HG03139 (cell line): Measurements from ENCODE around the gene ARFGAP1.

Experiments
- ATAC-seq: cut with Tn5 transposase; IDR thresholded peaks from one replicate; pipeline ENCODE4 v1.9.1; 2021; ENCODE audit not compliant: unreplicated experiment

Gene ARFGAP1

DNA sequence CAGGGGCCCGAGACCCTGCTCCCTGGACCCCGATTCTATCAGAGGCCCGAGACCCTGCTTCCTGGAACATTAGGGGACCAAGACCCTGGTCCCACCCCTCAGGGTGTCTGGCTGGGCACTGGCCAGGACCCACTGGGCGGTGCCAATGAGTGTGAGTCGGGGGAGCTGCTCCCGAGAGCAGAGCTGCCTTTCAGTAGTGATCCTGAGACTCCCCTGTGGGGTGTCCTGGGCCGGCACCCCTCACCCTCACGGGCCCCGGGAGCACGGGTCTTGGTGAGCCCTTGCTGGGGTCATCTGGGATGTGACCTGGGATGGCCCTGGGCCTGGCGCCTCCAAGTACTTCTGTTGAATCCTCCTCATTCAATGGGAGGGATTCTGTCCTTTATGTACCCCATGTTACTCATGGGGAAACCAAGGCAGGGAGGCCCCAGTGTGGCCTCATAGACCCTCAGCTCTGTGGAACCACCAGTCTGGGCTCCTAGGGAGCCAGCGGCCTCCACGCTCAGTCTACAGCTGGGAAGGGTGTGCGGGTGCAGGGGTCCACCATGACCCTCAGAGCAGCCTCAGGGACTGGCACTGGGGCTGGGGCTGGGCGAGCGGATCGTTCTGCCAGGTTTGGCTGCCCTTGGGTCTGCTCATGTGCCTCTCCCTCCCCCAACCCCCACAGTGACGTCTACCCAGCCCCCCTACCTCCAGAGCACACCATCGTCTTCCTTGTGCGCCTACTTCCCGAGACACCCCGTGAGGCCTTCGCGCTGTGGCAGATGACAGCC, 46.0 kb downstream of the ARFGAP1 start:
- ATAC-seq = no peak

DNA sequence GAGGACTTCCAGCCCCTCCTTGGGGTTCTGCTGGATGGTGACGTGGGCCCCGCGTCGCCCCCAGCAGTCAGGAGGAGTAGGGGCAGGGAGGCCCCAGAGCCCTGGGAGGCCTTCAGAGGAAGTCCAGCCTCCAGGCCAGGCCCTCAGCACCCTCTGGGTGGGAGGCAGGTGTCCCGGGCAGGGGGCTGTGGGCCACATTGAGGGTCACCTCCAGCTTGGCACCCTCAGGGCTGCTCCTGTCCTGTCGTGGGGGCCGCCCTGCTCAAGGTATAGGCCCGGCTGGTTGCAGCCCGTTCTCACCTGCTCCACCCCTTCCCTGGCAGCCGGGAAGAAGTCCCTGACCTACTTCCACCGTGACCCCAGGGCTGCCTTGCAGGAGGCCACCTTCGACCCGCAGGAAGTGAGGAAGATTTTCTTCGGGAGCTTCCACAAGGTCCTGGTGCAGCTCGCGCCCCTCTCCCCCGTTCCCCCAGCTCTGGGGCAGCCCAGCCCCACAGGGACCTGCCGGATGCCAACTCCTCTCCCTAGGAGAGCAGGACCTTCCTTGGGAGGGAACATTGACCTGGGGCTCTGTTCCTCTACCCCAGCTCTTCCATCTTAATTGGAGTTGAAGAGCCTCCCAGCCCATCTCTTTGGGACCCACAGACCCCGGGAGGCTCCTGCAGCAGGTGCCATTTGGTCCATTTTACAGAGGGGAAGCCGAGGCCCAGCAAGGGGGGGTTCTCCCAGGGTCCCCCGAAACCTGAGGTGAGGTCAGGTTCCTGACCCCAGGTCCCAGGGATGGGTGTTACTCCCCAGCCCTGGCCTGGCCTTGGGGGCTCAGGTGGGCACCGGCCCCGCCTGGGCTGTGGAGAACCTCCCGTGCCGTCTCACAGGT, 46.8 kb downstream of the ARFGAP1 start:
- no peak for ATAC-seq

DNA sequence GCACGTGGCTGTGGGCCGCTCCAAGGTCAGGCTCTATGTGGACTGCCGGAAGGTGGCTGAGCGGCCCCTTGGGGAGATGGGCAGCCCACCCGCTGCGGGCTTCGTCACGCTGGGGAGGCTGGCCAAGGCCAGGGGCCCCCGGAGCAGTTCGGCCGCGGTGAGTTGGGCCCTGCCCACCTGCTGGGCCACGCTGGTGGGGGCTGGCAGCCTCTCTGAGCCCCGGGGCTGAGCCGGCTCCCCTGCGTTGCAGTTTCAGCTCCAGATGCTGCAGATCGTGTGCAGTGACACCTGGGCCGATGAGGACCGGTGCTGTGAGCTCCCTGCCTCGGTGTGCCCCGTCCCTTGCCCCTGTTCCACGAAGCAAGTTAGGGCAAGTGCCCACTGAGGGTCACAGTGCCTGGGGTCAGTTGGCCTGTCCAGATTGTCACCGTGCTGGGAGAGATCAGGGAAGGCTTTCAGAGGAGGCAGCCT, 47.5 kb downstream of the ARFGAP1 start:
- ATAC-seq = no peak

DNA sequence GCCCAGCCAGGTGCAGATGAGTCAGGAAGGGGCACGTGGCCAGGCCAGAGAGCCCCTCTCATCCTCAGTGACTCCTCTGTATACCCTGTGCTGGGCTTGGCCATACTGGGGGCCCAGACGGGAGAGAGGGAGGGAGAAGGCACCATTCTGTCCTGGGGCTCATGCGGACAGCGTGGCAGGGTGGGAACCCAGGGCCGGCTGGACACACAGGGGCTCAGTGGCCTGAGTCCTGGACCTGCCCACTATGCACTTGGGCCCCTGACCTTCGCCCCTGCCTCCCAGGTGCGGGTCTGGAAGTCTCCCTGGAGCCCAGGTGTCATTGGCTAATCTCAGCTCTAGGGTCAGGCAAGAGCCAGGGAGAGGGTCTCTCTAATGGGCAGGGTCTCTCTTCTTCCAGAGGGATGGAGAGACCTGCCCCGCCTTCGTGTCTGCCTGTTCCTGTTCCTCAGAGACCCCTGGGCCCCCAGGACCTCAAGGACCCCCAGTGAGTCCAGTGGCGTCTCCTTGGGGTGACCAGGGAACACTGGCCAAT, 48.1 kb downstream of the ARFGAP1 start:
- ATAC-seq = no peak

DNA sequence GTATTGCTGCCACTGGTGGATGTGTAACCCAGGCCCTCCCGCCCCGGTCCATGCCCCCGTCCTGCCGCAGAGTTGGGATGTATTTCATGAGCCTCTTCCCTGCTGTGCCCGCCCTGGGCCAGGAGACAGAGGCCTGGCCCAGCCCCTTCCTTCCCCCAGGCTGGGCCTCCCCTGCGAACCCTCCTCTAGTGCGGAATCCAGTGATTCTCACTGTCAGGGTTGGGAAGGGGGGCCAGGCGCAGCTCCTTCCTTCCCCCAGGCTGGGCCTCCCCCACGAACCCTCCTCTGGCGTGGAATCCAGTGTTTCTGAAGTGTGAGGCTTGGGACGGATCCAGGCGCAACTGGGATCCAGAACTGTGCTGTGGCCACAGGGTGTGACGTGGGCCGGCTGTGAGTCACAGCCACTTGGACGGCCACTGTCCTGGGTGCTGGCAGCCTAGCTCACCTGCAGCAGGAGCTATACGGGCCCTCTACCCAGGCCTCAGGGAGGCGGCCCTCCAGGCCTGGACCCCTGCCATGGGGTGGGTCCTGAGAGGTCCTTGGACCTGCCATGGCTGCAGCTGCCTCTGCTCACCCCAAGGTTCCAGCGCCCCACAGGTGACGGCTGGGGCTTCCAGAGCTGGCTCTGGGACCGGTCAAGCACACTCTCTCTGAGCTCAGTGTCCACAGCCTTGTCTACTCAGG, 48.7 kb downstream of the ARFGAP1 start:
- no peak for ATAC-seq

DNA sequence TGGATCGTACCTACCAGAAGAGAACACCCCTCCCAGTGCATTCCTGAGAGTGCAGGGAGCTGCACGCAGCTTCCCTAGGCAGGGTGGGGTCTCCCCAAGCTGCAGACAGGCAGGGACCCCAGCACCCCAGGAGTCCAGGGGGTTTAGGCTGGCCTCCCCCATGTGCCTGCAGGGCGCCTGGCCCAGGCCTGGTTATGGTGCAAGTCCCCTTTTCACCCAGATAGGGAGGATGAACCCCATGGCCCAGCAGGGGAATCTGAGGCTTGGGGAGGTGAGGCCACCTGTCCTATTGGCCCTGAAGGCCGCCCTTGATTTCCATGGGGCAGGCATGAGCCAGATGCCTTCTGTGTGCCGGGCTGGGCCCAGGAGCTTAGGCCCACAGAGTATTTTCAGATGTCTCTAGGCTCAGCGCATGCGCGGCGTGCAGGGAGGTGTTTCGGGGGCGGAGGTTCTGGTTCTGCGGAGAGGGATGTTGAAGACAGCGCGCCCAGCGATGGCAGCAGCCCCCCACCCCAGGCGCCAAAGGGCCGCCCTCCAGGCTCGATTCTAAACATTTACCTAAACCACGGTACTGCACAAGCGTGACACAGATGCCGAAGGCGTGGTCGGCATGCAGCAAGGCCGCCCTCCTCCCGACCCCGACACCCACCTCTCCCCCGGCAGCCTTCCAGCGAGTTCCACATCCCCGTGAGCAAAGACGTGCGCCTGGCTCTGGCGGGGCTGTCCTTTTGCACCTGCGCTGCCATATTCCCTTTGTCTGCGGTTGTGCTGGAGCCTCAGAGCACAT, 49.7 kb downstream of the ARFGAP1 start:
- ATAC-seq = no peak

DNA sequence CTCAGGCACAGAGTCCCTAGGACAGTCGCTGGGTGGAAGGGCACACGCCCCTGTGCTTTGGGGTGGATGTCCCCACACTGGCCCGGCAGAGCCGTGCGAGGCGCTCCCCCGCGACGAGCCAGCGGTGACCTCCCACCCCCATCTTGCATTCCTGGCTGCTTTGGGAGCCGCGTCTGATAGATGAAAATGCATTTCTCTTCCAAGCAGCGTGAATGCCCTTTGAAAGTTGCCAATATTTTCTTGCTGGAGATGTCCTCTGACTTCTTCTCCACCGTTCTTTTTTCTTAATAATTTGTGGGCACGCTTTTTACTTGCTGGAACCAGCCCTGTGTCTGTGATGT, 50.3 kb downstream of the ARFGAP1 start:
- no peak for ATAC-seq

DNA sequence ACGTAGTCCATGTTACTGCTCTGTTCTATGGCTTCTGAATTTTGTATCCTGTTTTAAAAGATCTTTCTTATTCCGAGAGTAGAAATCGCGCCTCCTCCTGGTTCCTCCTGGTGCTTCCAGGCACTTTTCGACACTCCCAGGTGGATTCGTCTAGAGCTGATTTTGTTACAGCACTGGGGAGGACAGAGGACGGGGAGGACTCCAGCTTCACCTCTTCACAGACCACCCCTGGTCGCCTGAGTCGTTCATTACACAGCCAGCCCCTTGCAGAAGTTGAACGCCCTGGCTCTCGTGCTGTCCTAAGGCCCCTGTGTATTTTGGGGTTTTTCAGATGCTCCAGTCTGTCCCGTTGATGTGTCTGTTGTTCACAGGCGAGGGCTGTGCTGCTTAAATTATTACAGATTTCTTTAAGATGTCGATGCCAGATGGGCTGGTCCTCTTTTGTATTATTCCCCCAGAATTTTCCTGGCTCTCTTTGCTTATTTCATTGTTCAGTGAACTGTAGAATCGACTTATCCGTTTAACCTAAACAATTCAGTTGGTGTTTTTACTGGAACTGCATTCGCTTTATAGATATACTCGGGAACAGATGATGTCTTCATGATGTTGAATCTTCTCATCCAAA, 50.9 kb downstream of the ARFGAP1 start:
- no peak for ATAC-seq

DNA sequence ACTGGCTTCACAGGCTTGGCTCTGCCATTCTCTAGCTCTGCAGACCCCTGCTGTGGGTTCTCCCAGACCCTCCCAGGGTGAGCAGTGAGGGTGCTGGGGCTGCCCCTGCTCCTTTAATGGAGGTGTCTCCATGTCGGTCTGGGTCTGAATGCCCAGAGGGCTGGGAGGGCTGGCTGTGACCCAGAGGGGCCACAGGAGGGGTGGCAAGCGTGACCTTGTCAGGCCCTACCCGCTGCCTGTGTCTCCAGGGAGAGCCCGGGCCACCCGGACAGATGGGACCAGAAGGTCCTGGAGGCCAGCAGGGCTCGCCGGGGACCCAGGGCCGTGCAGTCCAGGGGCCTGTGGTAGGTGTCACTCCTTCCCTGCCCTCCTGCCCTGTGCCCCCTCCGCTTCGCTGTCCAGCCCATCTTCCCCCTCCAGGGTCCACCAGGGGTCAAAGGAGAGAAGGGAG, 52.4 kb downstream of the ARFGAP1 start:
- ATAC-seq = no peak

DNA sequence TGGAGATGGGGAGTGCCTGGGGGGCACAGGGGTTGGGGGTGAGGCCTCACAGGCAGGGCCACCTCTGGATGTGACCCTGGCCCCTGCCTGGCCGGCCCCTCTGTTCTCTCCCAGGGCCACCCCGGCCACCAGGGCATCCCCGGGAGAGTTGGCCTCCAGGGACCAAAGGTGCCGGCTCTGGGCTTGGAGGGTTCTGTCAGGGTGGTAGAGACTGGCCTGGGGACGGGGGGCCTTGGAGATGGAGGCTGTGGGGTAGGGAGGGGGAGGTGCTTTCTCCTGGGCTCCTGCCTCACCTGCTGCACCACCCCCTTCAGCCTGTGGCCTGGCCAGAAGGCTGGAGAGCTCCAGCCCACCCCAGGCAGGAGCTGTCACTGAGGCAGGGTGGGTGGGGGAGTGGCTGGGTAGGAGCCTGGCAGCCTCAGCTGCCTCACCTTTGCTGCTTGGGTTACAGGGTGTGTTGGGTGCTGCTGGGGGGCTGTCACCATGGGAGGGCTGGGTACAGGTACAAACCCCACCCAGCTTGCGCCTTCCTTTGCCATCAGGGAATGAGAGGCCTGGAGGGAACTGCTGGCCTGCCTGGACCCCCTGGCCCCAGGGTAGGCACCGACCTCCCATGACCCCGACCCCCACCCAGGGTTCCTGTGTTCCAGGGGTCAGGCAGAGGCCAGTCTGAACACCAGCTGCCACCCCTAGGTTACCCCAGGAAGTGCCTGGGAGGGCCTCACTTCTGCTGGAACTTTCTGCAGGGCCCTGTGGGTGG, 53.1 kb downstream of the ARFGAP1 start:
- ATAC-seq = no peak

DNA sequence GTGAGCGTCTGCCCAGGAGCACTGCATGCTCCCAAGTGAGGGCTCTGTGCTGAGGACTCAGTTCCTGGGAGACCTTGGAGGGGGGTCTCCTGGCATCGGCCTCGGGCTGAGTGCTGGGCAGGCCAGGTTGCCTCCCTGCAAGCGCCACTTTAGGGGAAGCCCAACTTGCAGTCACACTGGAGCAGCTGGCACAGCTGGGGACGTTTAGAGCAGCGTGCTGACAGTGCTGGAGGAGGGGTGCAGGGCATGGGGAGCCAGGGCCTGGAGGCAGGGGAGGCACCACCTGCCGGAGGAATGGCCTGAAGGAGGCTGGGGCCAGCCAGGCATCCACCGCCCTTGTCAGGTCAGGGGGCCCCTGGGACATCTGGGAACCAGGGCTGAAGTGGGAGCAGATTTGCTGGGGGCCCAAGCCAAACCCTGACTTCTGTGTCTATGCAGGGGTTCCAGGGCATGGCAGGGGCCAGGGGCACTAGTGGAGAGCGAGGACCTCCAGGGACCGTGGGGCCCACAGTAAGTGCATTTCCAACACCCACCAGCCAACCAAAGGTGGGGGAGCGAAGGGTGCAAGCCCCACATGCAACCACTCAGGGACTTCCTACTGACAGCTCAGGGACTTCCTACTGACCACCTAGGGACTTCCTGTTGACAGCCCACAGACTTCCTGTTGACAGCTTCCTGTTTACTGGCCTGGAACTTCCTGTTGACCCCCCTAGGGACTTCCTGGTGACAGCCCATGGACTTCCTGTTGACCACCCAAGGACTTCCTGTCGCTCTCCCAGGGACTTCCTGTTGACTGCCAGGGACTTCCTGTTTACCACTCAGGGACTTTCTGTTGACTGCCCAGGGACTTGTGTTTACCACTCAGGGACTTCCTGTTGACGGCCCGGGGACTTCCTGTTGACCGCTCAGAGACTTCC, 54.0 kb downstream of the ARFGAP1 start:
- ATAC-seq = no peak

DNA sequence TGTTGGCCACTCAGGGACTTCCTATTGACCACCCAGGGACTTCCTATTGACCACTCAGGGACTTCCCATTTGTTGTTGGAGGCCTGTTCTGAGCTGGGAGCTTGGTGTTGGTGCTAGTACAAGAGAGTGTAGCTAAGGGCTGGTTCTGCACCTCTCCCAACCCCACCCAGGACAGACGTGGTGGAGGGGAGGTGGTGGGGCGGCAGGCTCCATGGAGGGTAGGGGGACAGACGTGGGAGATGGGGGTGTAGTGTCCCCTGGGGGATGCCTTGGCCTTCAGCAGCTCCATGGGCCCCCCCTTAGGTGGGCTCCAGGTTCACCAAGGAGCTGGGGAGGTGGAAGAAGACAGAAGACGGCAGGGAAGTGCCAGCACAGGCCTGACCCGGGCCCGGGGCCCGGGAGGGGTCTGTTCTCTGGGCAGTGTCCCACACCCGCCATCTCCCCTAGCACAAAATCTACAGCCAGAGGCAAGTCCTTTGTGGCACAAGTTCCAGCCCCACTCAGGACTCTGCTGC, 54.7 kb downstream of the ARFGAP1 start:
- no peak for ATAC-seq

DNA sequence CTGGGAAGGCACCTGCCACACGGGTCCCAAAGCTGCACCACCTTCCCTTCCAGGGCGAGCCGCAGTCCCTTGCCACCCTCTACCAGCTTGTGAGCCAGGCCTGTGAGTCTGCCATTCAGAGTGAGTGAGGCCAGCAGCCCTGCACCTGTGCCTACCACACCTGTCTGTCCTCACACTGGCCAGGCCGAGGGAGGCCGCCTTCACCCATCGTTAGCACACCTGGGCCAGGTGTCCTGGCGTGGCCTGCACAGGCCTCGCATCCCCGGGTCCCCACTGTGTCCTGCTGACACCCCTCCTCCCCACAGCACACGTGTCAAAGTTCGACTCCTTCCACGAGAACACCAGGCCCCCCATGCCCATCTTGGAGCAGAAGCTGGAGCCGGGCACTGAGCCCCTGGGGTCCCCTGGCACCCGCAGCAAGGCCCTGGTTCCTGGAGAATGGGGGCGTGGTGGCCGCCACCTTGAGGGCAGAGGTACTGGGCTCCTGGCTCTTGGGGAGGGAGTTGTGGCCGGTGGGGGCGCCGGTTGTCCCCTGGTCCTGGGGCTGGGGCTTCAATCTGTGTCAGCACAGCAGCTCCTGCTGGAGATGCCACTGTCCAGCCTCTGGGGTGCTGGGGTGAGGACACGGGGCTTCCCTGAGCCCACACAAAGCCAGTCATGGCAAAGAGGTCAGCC, 55.5 kb downstream of the ARFGAP1 start:
- no peak for ATAC-seq

DNA sequence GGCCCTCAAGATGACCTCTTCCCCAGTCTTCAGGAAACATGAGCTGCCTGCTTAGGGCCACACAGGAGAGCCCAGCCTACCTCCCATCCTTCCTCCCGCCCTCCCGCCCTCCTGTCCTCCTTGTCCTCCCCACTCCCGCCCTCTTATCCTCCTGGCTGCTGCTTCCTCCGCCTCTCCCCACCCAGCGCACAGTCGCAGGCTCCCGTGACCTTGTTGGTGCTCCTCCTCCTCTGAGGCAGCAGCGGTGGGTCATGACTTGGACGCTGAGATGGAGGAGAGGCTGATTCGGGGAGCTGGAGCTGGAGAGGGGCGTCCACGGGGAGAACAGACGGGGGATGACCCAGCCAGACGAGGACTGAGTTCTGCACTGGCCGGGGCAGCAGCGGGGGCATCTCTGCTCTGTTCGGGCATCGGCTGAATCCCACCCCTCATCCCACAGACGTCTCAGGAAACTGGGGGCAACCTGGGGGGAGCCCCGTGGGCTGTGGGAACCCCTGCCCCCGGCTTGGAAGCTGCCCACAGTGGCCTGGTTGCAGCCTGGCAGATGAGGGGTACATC, 56.2 kb downstream of the ARFGAP1 start:
- no peak for ATAC-seq

DNA sequence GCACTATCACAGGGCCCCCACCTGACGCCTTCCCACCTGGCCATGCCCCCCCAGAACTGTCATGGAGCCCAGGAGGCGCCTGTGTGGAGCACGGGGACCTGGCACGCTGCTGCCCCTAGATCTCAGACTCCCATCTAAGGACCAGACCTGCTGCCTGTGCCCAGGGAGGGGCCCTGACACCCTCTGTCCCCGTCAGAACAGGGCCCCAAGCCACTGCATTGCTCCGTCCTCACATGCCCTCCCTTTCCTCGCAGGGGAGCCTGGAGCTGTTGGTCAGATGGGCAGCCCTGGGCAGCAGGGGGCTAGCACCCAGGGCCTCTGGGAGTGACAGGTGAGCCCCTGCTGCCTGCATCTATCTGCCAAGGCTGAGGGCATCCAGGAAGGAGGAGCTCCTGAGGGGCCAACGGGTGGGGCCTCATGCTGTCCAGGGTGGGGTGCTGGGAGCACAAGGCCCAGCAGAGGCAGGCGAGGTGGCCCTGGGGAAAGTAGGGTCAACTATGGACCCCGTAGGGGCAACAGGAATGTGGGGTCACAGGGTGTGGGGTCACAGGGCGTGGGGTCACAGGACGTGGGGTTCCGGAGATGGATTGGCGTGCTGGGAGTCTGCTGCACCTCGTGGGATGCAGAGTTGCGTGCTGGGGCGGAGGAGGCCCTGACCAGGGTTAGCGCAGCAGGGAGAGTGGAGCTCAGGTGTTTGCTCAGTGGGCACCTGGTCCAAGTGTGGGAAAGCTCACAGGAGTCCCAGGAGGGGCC, 56.9 kb downstream of the ARFGAP1 start:
- ATAC-seq = no peak

DNA sequence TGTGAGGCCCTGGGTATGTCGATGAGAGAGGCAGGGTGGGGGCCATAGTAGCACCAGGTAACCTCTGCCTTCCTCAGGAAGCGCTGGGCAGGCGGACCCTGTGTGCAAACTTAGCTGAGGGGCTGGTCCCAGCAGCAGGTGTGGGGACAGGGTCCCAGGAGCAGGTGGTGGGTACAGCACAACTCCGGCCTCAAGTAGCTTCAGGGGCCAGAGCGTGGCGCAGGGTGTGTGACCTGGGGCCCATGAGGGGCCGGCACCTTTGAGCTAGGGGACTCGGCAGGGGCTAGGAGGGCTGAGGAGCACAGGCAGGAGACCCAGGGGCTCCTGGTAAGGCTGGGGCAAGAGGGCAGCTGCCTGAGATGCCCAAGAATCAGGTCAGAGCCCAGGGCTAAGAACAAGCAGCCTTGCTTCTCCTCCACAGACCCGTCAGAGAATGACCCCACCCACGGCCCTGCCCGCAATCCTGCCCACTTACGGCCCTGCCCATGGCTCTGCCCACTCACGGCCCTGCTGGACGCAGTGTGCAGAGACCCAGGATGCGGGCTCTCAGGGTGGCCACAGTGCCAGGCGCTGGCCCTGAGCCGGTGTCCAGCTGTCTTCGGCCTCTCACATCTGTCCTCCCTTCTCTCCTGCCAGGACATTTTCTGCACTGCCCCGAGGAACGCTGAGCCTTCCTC, 57.6 kb downstream of the ARFGAP1 start:
- no peak for ATAC-seq
